Measurements from ENCODE around the gene TMEM89. TPM values are rescaled to one million over a fixed set of nuclear protein-coding genes. Genes with fewer than 3 reads are reported as not detected.

The TMEM89 gene
- total RNA-seq, 1 donor = not detected

- Histone ChIP-seq H3K36me3 (ENCODE audit: insufficient read depth, low read length) (no peaks in the 10 kb centered on the region), H3K4me2 (ENCODE audit: insufficient read depth, low read length) (no peak overlapping the region), H3K9me3 (ENCODE audit: low read depth, low read length) (no peaks in the 10 kb centered on the region), H3K79me2 (ENCODE audit: insufficient read depth, low read length) (no peaks in the 10 kb centered on the region), H2AFZ (ENCODE audit: low read length) (no peak overlapping the region), H3K27ac (ENCODE audit: low read depth, low read length) (no peak overlapping the region), H3K4me1 (ENCODE audit: insufficient read depth, low read length) (no peaks in the 10 kb centered on the region), H3K27me3 (ENCODE audit: insufficient read depth, low read length) (no peaks in the 10 kb centered on the region), H4K20me1 (ENCODE audit: insufficient read depth, low read length) (no peaks in the 10 kb centered on the region), H3K4me3 (ENCODE audit: insufficient read depth, low read length) (no peak overlapping the region)
- TF ChIP-seq CTCF (IDR thresholded peaks at IDR 0.05; ENCODE audit: extremely low read depth, low read depth, low read length) = no peak
- no peak for DNase-seq (ENCODE audit: insufficient read length, low spot score, missing footprints)
Measured at GRCh38 chr3:48650723-48651122, 29.2 kb upstream of the TMEM89 start.

- DNase-seq (ENCODE audit: insufficient read length, low spot score, missing footprints) = no peak
- no peak overlapping the region for H3K4me3 ChIP-seq (ENCODE audit: insufficient read depth, low read length)
- no peak overlapping the region for H3K27ac ChIP-seq (ENCODE audit: low read depth, low read length)
- H3K27me3 ChIP-seq (ENCODE audit: insufficient read depth, low read length) = no peaks in the 10 kb centered on the region
- H3K9me3 ChIP-seq (ENCODE audit: low read depth, low read length) = no peaks in the 10 kb centered on the region
- no peak overlapping the region for H3K4me2 ChIP-seq (ENCODE audit: insufficient read depth, low read length)
- H2AFZ ChIP-seq (ENCODE audit: low read length) = no peak overlapping the region
- H3K4me1 ChIP-seq (ENCODE audit: insufficient read depth, low read length) = no peaks in the 10 kb centered on the region
- no peak for TF ChIP-seq CTCF (IDR thresholded peaks at IDR 0.05; ENCODE audit: extremely low read depth, low read depth, low read length)
- no peaks in the 10 kb centered on the region for H3K79me2 ChIP-seq (ENCODE audit: insufficient read depth, low read length)
- no peaks in the 10 kb centered on the region for H3K36me3 ChIP-seq (ENCODE audit: insufficient read depth, low read length)
- H4K20me1 ChIP-seq (ENCODE audit: insufficient read depth, low read length) = no peaks in the 10 kb centered on the region
Measured at GRCh38 chr3:48648188-48648850, 26.8 kb upstream of the TMEM89 start.

- Histone ChIP-seq H4K20me1 (ENCODE audit: insufficient read depth, low read length) (no peaks in the 10 kb centered on the region), H3K27ac (ENCODE audit: low read depth, low read length) (no peak overlapping the region), H3K79me2 (ENCODE audit: insufficient read depth, low read length) (no peaks in the 10 kb centered on the region), H3K4me3 (ENCODE audit: insufficient read depth, low read length) (no peak overlapping the region), H2AFZ (ENCODE audit: low read length) (no peak overlapping the region), H3K27me3 (ENCODE audit: insufficient read depth, low read length) (no peaks in the 10 kb centered on the region), H3K4me1 (ENCODE audit: insufficient read depth, low read length) (no peaks in the 10 kb centered on the region), H3K36me3 (ENCODE audit: insufficient read depth, low read length) (no peaks in the 10 kb centered on the region), H3K9me3 (ENCODE audit: low read depth, low read length) (no peaks in the 10 kb centered on the region), H3K4me2 (ENCODE audit: insufficient read depth, low read length) (no peak overlapping the region)
- TF ChIP-seq CTCF (IDR thresholded peaks at IDR 0.05; ENCODE audit: extremely low read depth, low read depth, low read length) = no peak
- no peak for DNase-seq (ENCODE audit: insufficient read length, low spot score, missing footprints)
Measured at GRCh38 chr3:48647714-48648113, 26.1 kb upstream of the TMEM89 start.

GRCh38 chr3:48644898-48645760, 23.6 kb upstream of the TMEM89 start:
- H3K36me3 ChIP-seq (ENCODE audit: insufficient read depth, low read length) = no peaks in the 10 kb centered on the region

More at GRCh38 chr3:48644898-48645760, 23.6 kb upstream of the TMEM89 start:
- H3K4me2 ChIP-seq (ENCODE audit: insufficient read depth, low read length) = no peak overlapping the region
- TF ChIP-seq CTCF (IDR thresholded peaks at IDR 0.05; ENCODE audit: extremely low read depth, low read depth, low read length) = no peak
- H3K27me3 ChIP-seq (ENCODE audit: insufficient read depth, low read length) = no peaks in the 10 kb centered on the region
- no peak overlapping the region for H3K27ac ChIP-seq (ENCODE audit: low read depth, low read length)
- H2AFZ ChIP-seq (ENCODE audit: low read length) = no peak overlapping the region
- H3K9me3 ChIP-seq (ENCODE audit: low read depth, low read length) = no peaks in the 10 kb centered on the region
- H4K20me1 ChIP-seq (ENCODE audit: insufficient read depth, low read length) = no peaks in the 10 kb centered on the region
- H3K4me3 ChIP-seq (ENCODE audit: insufficient read depth, low read length) = no peak overlapping the region
- H3K79me2 ChIP-seq (ENCODE audit: insufficient read depth, low read length) = no peaks in the 10 kb centered on the region
- DNase-seq (ENCODE audit: insufficient read length, low spot score, missing footprints) = no peak
- H3K4me1 ChIP-seq (ENCODE audit: insufficient read depth, low read length) = no peaks in the 10 kb centered on the region
